Ascending aorta (tissue), 2 donors: Measurements from ENCODE around the gene CBFA2T2. TPM values are rescaled to one million over a fixed set of nuclear protein-coding genes. Genes with fewer than 3 reads are reported as not detected.

Experiments
- DNase-seq, 2 donors: peaks; one replicate each; pipeline ENCODE4 v3.0.0-alpha.2; 2019; ENCODE audit warnings: low spot score in 2 of 2
- H3K27ac ChIP-seq, 2 donors: fragments of 200-600 bp; sonication (generic); one replicate each; pipeline ENCODE4 v1.5.1; 2016 to 2017; ENCODE audit warnings: mild to moderate bottlenecking in 1 of 2
- H3K27me3 ChIP-seq: fragments of 200-600 bp; sonication (generic); one replicate; pipeline ENCODE4 v1.5.1; 2017
- H3K36me3 ChIP-seq, 2 donors: fragments of 200-600 bp; sonication (generic); one replicate each; pipeline ENCODE4 v1.5.1; 2016
- H3K4me1 ChIP-seq, 2 donors: fragments of 200-600 bp; sonication (generic); one replicate each; pipeline ENCODE4 v1.5.1; 2016 to 2017; ENCODE audit warnings: mild to moderate bottlenecking in 1 of 2
- H3K4me3 ChIP-seq, 2 donors: fragments of 200-600 bp; sonication (generic); one replicate each; pipeline ENCODE4 v1.5.1; 2016 to 2017; ENCODE audit warnings: mild to moderate bottlenecking in 1 of 2
- H3K9me3 ChIP-seq, 2 donors: fragments of 200-600 bp; sonication (generic); one replicate each; pipeline ENCODE4 v1.5.1; 2016
- CTCF ChIP-seq, 3 experiments: fragments of 200-600 bp in 2 of 3; fragments of 450-650 bp in 1 of 3; sonication (generic) in 2 of 3; IDR thresholded peaks; one replicate each; pipeline ENCODE4 v1.5.1; 2016 to 2019; ENCODE audit warnings: antibody characterized with exemption in 3 of 3, mild to moderate bottlenecking in 1 of 3, moderate library complexity in 1 of 3
- intact Hi-C: fragments of 100-400 bp; cut with DNase I; formaldehyde crosslinking; loops from one replicate; pipeline ENCODE4 v1.15.1; 2023
- total RNA-seq: library from RNA; depleted of rRNA; stranded (reverse); fragments of >200 nt; gene quantifications from one replicate; pipeline ENCODE4 v1.1.0, GENCODE V29; 2016

The CBFA2T2 gene
- total RNA-seq, 1 donor from 2014 or later: 22.4 TPM

- intact Hi-C loops: loop anchor here (5.0 kb wide), 3 partner anchors 211 to 324 kb away; partner anchors contain the start of genes RALY and SNTA1
- no peak for DNase-seq
- TF ChIP-seq CTCF (IDR thresholded peaks at IDR 0.05): no peak
- Histone ChIP-seq H3K4me3 (peak overlapping the region in 1 of 2 donors; percentile 70), H3K36me3 (no peaks in the 10 kb centered on the region), H3K27ac (peak overlapping the region; percentile 88 to 93), H3K27me3 (no peaks in the 10 kb centered on the region), H3K4me1 (peaks cover 6 to 53% of the 10 kb centered on the region in 2 donors), H3K9me3 (no peaks in the 10 kb centered on the region)
Measured at GRCh38 chr20:33668466-33669155, 178.7 kb downstream of the CBFA2T2 start.

GRCh38 chr20:33669224-33669623 is 179.3 kb downstream of the CBFA2T2 start:
- DNase-seq: no peak
- Histone ChIP-seq H3K36me3 (no peaks in the 10 kb centered on the region), H3K4me3 (no peak overlapping the region), H3K27ac (peak overlapping the region in 1 of 2 donors; percentile 46), H3K27me3 (no peaks in the 10 kb centered on the region), H3K9me3 (no peaks in the 10 kb centered on the region), H3K4me1 (peaks cover 6 to 52% of the 10 kb centered on the region in 2 donors)
- intact Hi-C loops: loop anchor here (5.0 kb wide), 3 partner anchors 212 to 323 kb away; partner anchors contain the start of genes RALY and SNTA1
- TF ChIP-seq CTCF (IDR thresholded peaks at IDR 0.05): no peak

- no peak for DNase-seq
- peak overlapping the region in 1 of 2 donors; percentile 46 for H3K27ac ChIP-seq
- H3K27me3 ChIP-seq: no peaks in the 10 kb centered on the region
- no peaks in the 10 kb centered on the region for H3K9me3 ChIP-seq
- intact Hi-C loops: loop anchor here (5.0 kb wide), 4 partner anchors 213 to 442 kb away; partner anchors contain the start of genes EIF2S2, RALY and SNTA1
- TF ChIP-seq CTCF (IDR thresholded peaks at IDR 0.05): no peak
- H3K4me3 ChIP-seq: no peak overlapping the region
- H3K4me1 ChIP-seq: peaks cover 6 to 49% of the 10 kb centered on the region in 2 donors
- H3K36me3 ChIP-seq: no peaks in the 10 kb centered on the region
Measured at GRCh38 chr20:33669873-33670640, 180.2 kb downstream of the CBFA2T2 start.

- Histone ChIP-seq H3K27ac (peak overlapping the region; percentile 46 to 97), H3K4me1 (peaks cover 9 to 54% of the 10 kb centered on the region in 2 donors), H3K4me3 (no peak overlapping the region), H3K36me3 (no peaks in the 10 kb centered on the region), H3K27me3 (no peaks in the 10 kb centered on the region), H3K9me3 (no peaks in the 10 kb centered on the region)
- TF ChIP-seq CTCF (IDR thresholded peaks at IDR 0.05): no peak
- intact Hi-C loops: loop anchor here (5.0 kb wide), 1 partner anchor 441 kb away; the partner anchor contains the start of gene EIF2S2
- DNase-seq: no peak
Measured at GRCh38 chr20:33670715-33671499, 181.0 kb downstream of the CBFA2T2 start.

- Histone ChIP-seq H3K27ac (peak overlapping the region; percentile 46 to 97), H3K9me3 (no peaks in the 10 kb centered on the region), H3K4me3 (no peak overlapping the region), H3K36me3 (no peaks in the 10 kb centered on the region), H3K27me3 (no peaks in the 10 kb centered on the region), H3K4me1 (peaks cover 13 to 54% of the 10 kb centered on the region in 2 donors)
- intact Hi-C loops: loop anchor here (5.0 kb wide), 1 partner anchor 441 kb away; the partner anchor contains the start of gene EIF2S2
- TF ChIP-seq CTCF (IDR thresholded peaks at IDR 0.05): no peak
- no peak for DNase-seq
Measured at GRCh38 chr20:33671573-33672288, 181.8 kb downstream of the CBFA2T2 start.
